Stomach (tissue), 9 donors: Measurements from ENCODE around the gene ABCB4. TPM values are rescaled to one million over a fixed set of nuclear protein-coding genes. Genes with fewer than 3 reads are reported as not detected.
A peak's percentile ranks its signal among the peaks of the same experiment; 100 is the strongest.

Experiments used
- DNase-seq, 2 donors: peaks; one replicate each; pipeline versions ENCODE4 v3.0.0 to v3.0.0-alpha.2; 2013 to 2019
- H3K27ac ChIP-seq, 5 donors: fragments of 200-600 bp in 4 of 5; sonication (generic) in 4 of 5; one replicate each; pipeline ENCODE4 v1.5.1; 2013 to 2019; ENCODE audit warnings: mild to moderate bottlenecking in 1 of 5, moderate library complexity in 1 of 5
- H3K27me3 ChIP-seq, 3 donors: fragments of 200-600 bp; sonication (generic); one replicate each; pipeline ENCODE4 v1.5.1; 2017 to 2019; ENCODE audit warnings: mixed run types in 1 of 3
- H3K36me3 ChIP-seq, 4 donors: fragments of 200-600 bp; sonication (generic); 1 replicate in 3 of 4; 2 replicates in 1 of 4; pipeline ENCODE4 v1.5.1; 2016 to 2019
- H3K4me1 ChIP-seq, 4 donors: fragments of 200-600 bp; sonication (generic); one replicate each; pipeline ENCODE4 v1.5.1; 2016 to 2019
- H3K4me3 ChIP-seq, 4 donors: fragments of 200-600 bp; sonication (generic) in 3 of 4; one replicate each; pipeline ENCODE4 v1.5.1; 2016 to 2019; ENCODE audit warnings: mild to moderate bottlenecking in 1 of 4
- H3K9me3 ChIP-seq, 4 donors: fragments of 200-600 bp; sonication (generic); one replicate each; pipeline ENCODE4 v1.5.1; 2016 to 2019
- EP300 ChIP-seq: sonication (generic); formaldehyde crosslinking; IDR thresholded peaks from one replicate; pipeline ENCODE4 v1.6.1; 2017; ENCODE audit warnings: antibody characterized with exemption
- POLR2A ChIP-seq, 4 donors: fragments of 450-650 bp; IDR thresholded peaks; one replicate each; pipeline ENCODE4 v1.6.1; 2016; ENCODE audit warnings: antibody characterized with exemption in 4 of 4, control low read depth in 2 of 4, mild to moderate bottlenecking in 1 of 4, moderate library complexity in 1 of 4
- POLR2AphosphoS5 ChIP-seq, 3 donors: sonication (generic); formaldehyde crosslinking; IDR thresholded peaks; one replicate each; pipeline ENCODE4 v1.6.1; 2016; ENCODE audit warnings: antibody characterized with exemption in 3 of 3
- WGBS, 5 donors: extraction: QIAGEN DNeasy Blood & Tissue Kit in 3 of 5; methylation state at CpG; one replicate each; pipeline versions ENCODE4 v1.1.5 to v1.1.7; 2013 to 2018; 5-methylcytosine and 5-hydroxymethylcytosine counted together
- intact Hi-C: fragments of 100-400 bp; cut with DNase I; formaldehyde crosslinking; loops from one replicate; pipeline ENCODE4 v1.15.1; 2023; ENCODE audit warnings: low total_unique reads
- polyA plus RNA-seq, 3 donors: library from polyadenylated mRNA; stranded (reverse); fragments of 200-250 nt; gene quantifications; one replicate each; pipeline ENCODE4 v1.2.3, GENCODE V29; 2013
- total RNA-seq, 5 donors: library from RNA; depleted of rRNA; stranded (reverse); fragments of >200 nt; gene quantifications; one replicate each; pipeline versions ENCODE4 v1.1.0 to v1.2.3, GENCODE V29; 2014 to 2016
- TF ChIP-seq, protein P1 (sequence below), 7 experiments: fragments of 450-650 bp in 4 of 7; fragments of 200-600 bp in 3 of 7; sonication (generic) in 3 of 7; IDR thresholded peaks; one replicate each; pipeline ENCODE4 v1.5.1; 2016 to 2019; ENCODE audit warnings: antibody characterized with exemption in 7 of 7, control low read depth in 2 of 7, mild to moderate bottlenecking in 1 of 7
- donor health status: healthy with polysubstance abuse.
- donor health status: Bipolar disorder and iron deficiency.
- donor health status: healthy.

ABCB4 gene
- total and polyA plus RNA-seq, 8 donors = 0.25 to 1.5 (median 1.0) TPM; not detected in 5

DNA sequence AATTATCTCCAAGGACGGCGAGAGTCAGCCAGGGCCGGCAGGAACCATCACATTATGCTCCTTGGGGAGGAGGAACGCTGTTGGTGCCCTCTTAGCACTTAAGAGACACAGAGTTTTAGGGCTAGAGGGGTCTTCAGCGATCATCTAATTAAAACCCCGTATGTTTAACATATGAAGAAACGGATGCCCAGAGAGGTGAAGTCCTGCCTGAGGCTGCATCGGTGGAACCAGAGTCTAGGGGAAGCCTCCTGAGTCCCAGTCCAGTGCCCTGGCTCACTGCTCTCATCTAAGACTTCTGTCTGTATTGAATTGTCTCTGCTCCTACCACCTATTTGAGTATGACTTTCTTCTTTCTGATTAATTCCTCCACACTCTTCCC, 688 bp upstream of the ABCB4 start:
- intact Hi-C loops = no loop called here
- H3K27me3 ChIP-seq = peaks cover 0 to 33% (median 13%) of the 10 kb centered on the region in 3 donors
- 48 to 79% (median 68%) methylated on average over 8 of the region's 8 CpGs for WGBS, 5 donors
- no peaks in the 10 kb centered on the region for H3K9me3 ChIP-seq
- no peak overlapping the region for H3K27ac ChIP-seq
- no peak for DNase-seq
- H3K4me1 ChIP-seq = peaks cover 5 to 24% (median 13%) of the 10 kb centered on the region in 4 donors
- TF ChIP-seq POLR2A (IDR thresholded peaks at IDR 0.05) = no peak
- TF ChIP-seq EP300 = no peak
- TF ChIP-seq, protein P1, sequence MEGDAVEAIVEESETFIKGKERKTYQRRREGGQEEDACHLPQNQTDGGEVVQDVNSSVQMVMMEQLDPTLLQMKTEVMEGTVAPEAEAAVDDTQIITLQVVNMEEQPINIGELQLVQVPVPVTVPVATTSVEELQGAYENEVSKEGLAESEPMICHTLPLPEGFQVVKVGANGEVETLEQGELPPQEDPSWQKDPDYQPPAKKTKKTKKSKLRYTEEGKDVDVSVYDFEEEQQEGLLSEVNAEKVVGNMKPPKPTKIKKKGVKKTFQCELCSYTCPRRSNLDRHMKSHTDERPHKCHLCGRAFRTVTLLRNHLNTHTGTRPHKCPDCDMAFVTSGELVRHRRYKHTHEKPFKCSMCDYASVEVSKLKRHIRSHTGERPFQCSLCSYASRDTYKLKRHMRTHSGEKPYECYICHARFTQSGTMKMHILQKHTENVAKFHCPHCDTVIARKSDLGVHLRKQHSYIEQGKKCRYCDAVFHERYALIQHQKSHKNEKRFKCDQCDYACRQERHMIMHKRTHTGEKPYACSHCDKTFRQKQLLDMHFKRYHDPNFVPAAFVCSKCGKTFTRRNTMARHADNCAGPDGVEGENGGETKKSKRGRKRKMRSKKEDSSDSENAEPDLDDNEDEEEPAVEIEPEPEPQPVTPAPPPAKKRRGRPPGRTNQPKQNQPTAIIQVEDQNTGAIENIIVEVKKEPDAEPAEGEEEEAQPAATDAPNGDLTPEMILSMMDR (IDR thresholded peaks at IDR 0.05) = no peak
- no peak for TF ChIP-seq POLR2AphosphoS5 (IDR thresholded peaks at IDR 0.05)
- H3K36me3 ChIP-seq = no peaks in the 10 kb centered on the region
- H3K4me3 ChIP-seq = peak overlapping the region in 3 of 4 donors; percentile 49 to 63 (median 56)

DNA sequence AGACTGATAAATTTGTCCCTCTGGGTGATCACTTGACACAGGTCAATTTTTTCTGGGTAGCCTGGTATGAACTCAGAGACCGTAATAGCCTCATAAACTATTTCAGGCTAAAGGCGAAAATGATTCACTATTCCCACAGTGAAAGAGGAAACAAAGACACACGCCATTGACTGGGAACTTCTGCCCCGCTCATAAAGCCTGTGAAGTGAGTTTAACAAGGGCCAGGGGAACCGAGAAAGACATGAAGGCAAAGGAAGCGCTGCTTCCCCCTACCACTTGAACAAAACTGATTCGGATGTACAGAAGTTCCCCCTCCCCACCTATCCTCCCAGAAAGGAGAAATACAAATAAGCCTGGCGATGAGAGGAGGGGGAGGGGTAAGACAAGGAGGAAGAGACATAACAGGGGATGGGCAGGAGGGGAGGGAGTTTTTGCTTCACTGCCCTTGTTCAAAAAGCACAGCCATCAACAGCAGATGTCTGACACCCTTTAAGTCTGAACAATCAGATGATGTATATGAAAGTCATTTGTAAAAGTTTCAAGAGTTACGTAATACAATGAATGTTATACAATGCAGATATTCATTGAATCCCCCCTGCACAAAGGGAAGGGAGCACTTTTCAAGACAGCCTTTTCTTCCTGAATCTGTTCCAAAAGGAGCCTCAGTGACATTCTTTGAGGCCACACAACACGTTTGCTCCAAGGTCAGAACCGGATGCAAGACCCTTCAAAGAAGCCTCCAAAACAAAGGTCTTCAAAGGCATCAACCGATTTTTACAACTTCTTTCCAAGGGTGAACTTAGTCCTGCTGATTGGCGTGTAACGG, 734 bp downstream of the ABCB4 start:
- Histone ChIP-seq H3K9me3 (no peaks in the 10 kb centered on the region), H3K27ac (no peak overlapping the region), H3K4me3 (peak overlapping the region; percentile 49 to 63 (median 54)), H3K27me3 (peaks cover 0 to 28% (median 13%) of the 10 kb centered on the region in 3 donors), H3K36me3 (no peaks in the 10 kb centered on the region), H3K4me1 (peaks cover 5 to 24% (median 13%) of the 10 kb centered on the region in 4 donors)
- WGBS, 5 donors = 23 to 36% (median 30%) methylated on average over 14 of the region's 14 CpGs
- TF ChIP-seq EP300 = no peak
- TF ChIP-seq POLR2AphosphoS5 (IDR thresholded peaks at IDR 0.05) = no peak
- TF ChIP-seq POLR2A (IDR thresholded peaks at IDR 0.05) = no peak
- TF ChIP-seq, protein P1 (IDR thresholded peaks at IDR 0.05) = no peak
- intact Hi-C loops = no loop called here
- DNase-seq = peak in 1 of 2 donors; percentile 47

DNA sequence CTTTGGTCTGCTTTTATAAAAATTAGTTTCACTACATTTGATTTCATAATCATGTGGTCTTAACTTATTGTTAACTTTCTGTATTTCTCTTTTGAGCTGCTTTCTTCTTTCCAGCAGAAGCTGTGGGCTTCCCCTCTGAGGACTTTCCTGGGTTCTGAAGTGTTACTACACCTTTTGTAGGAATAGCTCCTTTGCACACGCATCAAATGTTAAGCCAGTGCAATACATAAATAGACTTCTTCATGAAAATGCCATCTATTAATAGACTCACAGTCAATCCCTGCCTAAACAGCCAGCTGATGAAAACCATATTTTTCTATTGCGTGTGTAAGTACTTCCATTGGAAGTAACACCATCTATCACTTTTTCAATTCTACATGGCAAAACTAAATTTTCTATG, 1.5 kb downstream of the ABCB4 start:
- Histone ChIP-seq H3K27me3 (peaks cover 0 to 28% (median 13%) of the 10 kb centered on the region in 3 donors), H3K4me3 (no peak overlapping the region), H3K27ac (no peak overlapping the region), H3K4me1 (peaks cover 5 to 24% (median 13%) of the 10 kb centered on the region in 4 donors), H3K36me3 (no peaks in the 10 kb centered on the region), H3K9me3 (no peaks in the 10 kb centered on the region)
- no peak for TF ChIP-seq EP300
- TF ChIP-seq, protein P1 (IDR thresholded peaks at IDR 0.05) = no peak
- TF ChIP-seq POLR2A (IDR thresholded peaks at IDR 0.05) = no peak
- TF ChIP-seq POLR2AphosphoS5 (IDR thresholded peaks at IDR 0.05) = no peak
- 42 to 69% (median 58%) methylated on average over 2 of the region's 2 CpGs for WGBS, 5 donors
- intact Hi-C loops = no loop called here
- DNase-seq = no peak

DNA sequence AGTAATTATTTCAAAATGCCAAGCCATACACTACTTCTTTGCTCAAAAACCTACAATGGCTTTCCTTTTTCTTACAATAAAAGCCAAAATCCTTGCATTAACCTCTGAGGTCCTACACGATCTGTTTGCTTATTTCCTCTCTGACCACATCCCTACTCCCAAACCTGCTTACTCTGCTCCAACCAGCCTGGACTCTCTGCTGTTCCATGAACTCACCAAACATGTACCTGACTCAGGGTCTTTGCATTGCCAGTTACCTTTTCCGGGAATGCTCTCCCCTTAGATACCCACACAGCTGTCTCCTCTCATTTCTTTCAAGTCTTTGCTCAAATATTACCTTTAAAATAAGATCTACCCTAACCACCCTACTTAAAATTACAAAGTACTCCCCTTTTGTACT, 2.3 kb downstream of the ABCB4 start:
- Histone ChIP-seq H3K9me3 (no peaks in the 10 kb centered on the region), H3K27ac (no peak overlapping the region), H3K4me1 (peaks cover 5 to 24% (median 13%) of the 10 kb centered on the region in 4 donors), H3K27me3 (peaks cover 0 to 28% (median 13%) of the 10 kb centered on the region in 3 donors), H3K4me3 (no peak overlapping the region), H3K36me3 (no peaks in the 10 kb centered on the region)
- TF ChIP-seq EP300 (no peak), POLR2AphosphoS5 (IDR thresholded peaks at IDR 0.05) (no peak), POLR2A (IDR thresholded peaks at IDR 0.05) (no peak)
- TF ChIP-seq, protein P1 (IDR thresholded peaks at IDR 0.05) = no peak
- 50 to 80% (median 71%) methylated on average over 2 of the region's 2 CpGs for WGBS, 5 donors
- intact Hi-C loops = no loop called here
- no peak for DNase-seq
